NCI-H2107 (cell line): ENCODE data around the gene VASN.

Source experiments
- DNase-seq: peaks from one replicate; lab custom pipeline; 2025; lab: John Stamatoyannopoulos, UW

VASN gene

DNA sequence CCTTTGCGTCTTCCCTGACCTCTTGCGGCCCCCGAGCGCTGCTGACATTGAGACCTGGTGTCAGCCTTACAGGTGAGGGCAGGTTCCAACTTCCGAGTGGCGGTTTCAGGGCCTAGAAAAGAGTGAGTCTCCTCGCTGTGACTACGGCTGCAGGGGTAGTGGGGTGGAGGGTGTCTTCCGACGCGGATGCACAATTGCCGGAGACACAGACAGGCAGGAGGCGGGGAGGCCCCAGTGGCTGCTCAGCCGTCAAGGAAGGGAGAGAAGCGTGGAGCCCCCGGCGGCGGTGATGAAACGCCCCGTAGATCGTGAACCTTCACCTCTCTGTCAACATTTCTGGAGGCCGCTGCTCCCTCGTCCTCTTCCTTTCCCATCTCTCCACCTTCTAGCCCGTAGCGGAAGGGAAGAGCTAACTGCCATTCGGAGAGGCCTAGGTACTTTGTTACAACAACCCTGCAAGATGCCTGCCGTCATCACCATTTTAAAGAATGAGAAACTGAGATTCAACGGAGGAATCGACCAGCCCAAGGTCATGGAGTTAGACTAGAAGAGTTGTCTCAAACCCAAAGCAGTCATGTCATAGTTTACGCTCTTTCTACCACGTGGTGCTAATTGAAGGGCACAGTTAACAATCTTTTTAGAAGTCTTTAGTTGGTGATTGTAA, 54.5 kb downstream of the VASN start:
- no peak for DNase-seq

DNA sequence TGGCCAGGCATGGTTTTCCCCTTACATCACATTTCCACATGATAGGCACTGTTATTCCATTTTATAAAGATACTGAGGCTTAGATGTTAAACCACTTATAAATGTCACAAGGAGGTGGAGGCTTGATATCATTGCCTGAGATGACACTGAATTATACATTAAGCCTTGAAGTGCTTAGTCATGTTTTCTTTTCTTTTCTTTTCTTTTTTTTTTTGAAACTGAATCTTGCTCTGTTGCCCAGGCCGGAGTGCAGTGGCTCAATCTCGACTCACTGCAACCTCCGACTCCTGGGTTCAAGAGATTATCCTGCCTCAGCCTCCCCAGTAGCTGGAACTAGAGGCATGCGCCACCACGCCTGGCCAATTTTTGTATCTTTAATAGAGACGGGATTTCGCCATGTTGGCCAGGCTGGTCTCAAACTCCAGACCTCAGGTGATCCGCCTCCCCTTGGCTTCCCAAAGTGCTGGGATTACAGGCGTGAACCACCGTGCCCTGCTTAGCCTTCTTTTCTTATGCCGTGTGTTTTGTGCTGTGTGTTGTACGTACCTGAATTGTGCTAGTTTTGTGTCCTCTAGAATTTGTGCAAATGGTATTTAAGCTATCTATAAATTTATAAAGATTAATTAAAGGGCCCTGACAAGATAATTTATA, 55.2 kb downstream of the VASN start:
- no peak for DNase-seq

DNA sequence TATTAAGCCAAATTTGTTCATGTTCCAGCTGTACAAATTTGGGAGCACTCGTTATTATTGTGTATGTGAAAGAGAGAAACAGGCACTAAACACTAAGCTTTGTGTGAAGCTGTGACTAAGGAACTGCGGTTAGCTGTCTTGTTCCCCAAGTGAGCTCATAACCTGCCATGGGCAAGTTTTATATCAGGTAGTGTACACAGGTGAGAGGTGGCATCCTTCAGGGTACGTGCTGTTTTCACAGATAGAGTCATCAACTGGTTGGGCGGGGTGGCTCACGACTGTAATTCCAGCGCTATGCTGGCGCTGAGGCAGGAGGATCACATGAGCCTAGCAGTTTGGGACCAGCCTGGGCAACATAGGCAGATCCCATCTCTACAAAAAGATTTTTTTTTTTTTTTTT, 56.9 kb downstream of the VASN start:
- DNase-seq = no peak

DNA sequence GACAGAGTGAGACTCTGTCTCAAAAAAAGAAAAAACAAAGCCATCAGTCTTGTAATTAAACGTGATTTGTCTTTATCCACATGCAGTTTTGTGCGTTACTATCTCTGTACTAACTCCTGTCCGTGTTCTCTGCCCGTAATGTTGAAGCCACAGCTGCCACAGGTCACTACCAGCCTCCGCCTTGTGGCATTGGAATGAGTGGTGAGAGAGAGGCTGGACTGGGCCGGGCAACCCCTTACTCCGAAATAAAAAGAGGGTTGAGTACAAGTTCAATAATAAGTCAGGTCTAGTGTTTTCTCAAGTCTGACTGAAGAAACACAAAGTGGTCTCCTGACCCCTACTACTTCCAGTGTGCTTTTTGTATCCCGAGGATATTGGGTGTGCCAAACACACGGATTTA, 59.4 kb downstream of the VASN start:
- no peak for DNase-seq
